ENCODE measurements around the gene KCNA1.

Gene KCNA1

DNA sequence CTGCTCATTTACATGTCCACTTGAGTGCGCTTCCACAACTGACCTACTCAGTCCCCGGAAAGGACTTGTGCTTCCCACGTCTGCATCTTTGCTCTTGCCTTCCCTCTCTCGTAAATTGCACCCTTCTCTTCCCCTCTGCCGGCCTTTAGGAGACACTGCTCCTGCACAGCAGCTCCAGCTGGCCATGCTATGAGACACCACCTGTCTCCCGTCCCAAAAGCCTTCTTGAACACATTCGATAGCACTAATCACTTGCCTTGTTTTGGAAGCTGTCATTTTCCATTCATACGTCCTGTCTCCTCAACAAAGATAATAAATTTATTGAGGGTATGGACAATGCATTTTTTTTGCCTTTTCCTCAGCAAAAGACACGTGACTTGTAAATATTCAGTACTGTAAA lies 15.7 kb upstream of the KCNA1 start:
- Histone ChIP-seq H3K9me3 (ENCODE audit: control insufficient read depth, insufficient read depth, low read length) (no peaks in the 10 kb centered on the region), H3K4me1 (ENCODE audit: insufficient read depth, low read length) (no peaks in the 10 kb centered on the region), H3K9ac (ENCODE audit: low read depth, low read length) (no peak overlapping the region), H3K36me3 (ENCODE audit: insufficient read depth, low read length) (no peaks in the 10 kb centered on the region)

- no peaks in the 10 kb centered on the region for H3K36me3 ChIP-seq (ENCODE audit: insufficient read depth, low read length)
- no peak overlapping the region for H3K9ac ChIP-seq (ENCODE audit: low read depth, low read length)
- no peaks in the 10 kb centered on the region for H3K4me1 ChIP-seq (ENCODE audit: insufficient read depth, low read length)
- H3K9me3 ChIP-seq (ENCODE audit: control insufficient read depth, insufficient read depth, low read length), result no peaks in the 10 kb centered on the region
These were observed 10.3 kb upstream of the KCNA1 start for GRCh38 chr12:4899364-4899763.

- Histone ChIP-seq H3K36me3 (ENCODE audit: insufficient read depth, low read length) (no peaks in the 10 kb centered on the region), H3K9ac (ENCODE audit: low read depth, low read length) (no peak overlapping the region), H3K9me3 (ENCODE audit: control insufficient read depth, insufficient read depth, low read length) (no peaks in the 10 kb centered on the region), H3K4me1 (ENCODE audit: insufficient read depth, low read length) (no peaks in the 10 kb centered on the region)
These were observed 9.4 kb upstream of the KCNA1 start for GRCh38 chr12:4900327-4900726.

DNA sequence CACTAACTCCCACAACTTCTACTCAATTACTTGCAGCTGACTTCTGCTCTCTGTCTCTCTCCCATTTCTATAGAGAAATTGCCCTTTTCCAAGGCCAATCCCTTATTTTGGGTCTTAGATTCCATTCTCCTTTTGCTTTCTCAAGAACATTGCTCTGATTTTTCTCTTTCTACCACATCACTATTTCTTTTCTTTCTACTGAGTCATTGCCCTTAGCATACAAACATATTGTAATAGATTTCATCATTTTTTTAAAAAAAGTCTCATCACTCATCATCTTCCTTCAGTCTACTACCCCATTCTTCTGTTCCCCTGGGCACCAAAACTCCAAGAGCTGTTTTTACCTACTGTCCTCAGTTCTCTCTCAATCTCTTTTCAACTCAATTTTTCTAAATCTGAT lies 4.4 kb upstream of the KCNA1 start:
- no peaks in the 10 kb centered on the region for H3K4me1 ChIP-seq (ENCODE audit: insufficient read depth, low read length)
- H3K9ac ChIP-seq (ENCODE audit: low read depth, low read length), result no peak overlapping the region
- H3K36me3 ChIP-seq (ENCODE audit: insufficient read depth, low read length), result no peaks in the 10 kb centered on the region
- no peaks in the 10 kb centered on the region for H3K9me3 ChIP-seq (ENCODE audit: control insufficient read depth, insufficient read depth, low read length)

- Histone ChIP-seq H3K4me1 (ENCODE audit: insufficient read depth, low read length) (peaks cover 10% of the 10 kb centered on the region), H3K36me3 (ENCODE audit: insufficient read depth, low read length) (no peaks in the 10 kb centered on the region), H3K9me3 (ENCODE audit: control insufficient read depth, insufficient read depth, low read length) (peaks cover 4% of the 10 kb centered on the region; the same call in 1 of the 2 replicates), H3K9ac (ENCODE audit: low read depth, low read length) (peak overlapping the region; percentile 70; the same call in 1 of the 2 replicates)
These were observed 858 bp upstream of the KCNA1 start for GRCh38 chr12:4908684-4909409.

DNA sequence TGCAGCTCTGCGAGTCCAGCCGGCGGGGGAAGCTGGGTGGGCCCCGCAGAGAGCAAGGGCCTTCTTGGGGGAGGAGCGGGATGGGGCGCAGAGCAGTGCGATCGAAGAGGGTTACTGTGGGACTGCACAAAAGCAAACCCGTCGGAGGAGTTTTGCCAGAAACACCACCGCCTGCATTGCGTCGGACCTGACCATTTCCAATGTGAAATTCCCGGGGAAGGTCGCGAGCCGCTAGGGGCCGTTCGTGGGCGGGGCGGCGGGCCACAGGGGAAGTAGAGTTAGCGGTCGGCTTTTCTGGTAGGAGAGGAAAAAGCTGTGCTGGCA lies 333 bp upstream of the KCNA1 start:
- peak overlapping the region; percentile 70; the same call in 1 of the 2 replicates for H3K9ac ChIP-seq (ENCODE audit: low read depth, low read length)
- H3K9me3 ChIP-seq (ENCODE audit: control insufficient read depth, insufficient read depth, low read length), result peaks cover 4% of the 10 kb centered on the region; the same call in 1 of the 2 replicates
- no peaks in the 10 kb centered on the region for H3K36me3 ChIP-seq (ENCODE audit: insufficient read depth, low read length)
- peaks cover 14% of the 10 kb centered on the region for H3K4me1 ChIP-seq (ENCODE audit: insufficient read depth, low read length)

- H3K4me1 ChIP-seq (ENCODE audit: insufficient read depth, low read length), result peaks cover 15% of the 10 kb centered on the region
- peak overlapping the region; percentile 70; the same call in 1 of the 2 replicates for H3K9ac ChIP-seq (ENCODE audit: low read depth, low read length)
- H3K9me3 ChIP-seq (ENCODE audit: control insufficient read depth, insufficient read depth, low read length), result peaks cover 4% of the 10 kb centered on the region; the same call in 1 of the 2 replicates
- H3K36me3 ChIP-seq (ENCODE audit: insufficient read depth, low read length), result no peaks in the 10 kb centered on the region
These were observed 1.0 kb downstream of the KCNA1 start for GRCh38 chr12:4910502-4911315.

GRCh38 chr12:4911316-4911994 lies 1.8 kb downstream of the KCNA1 start:
- Histone ChIP-seq H3K9me3 (ENCODE audit: control insufficient read depth, insufficient read depth, low read length) (peaks cover 4% of the 10 kb centered on the region; the same call in 1 of the 2 replicates), H3K9ac (ENCODE audit: low read depth, low read length) (no peak overlapping the region; the same call in 1 of the 2 replicates), H3K4me1 (ENCODE audit: insufficient read depth, low read length) (peaks cover 15% of the 10 kb centered on the region), H3K36me3 (ENCODE audit: insufficient read depth, low read length) (no peaks in the 10 kb centered on the region)

GRCh38 chr12:4914720-4915119 lies 5.0 kb downstream of the KCNA1 start:
- Histone ChIP-seq H3K9ac (ENCODE audit: low read depth, low read length) (no peak overlapping the region), H3K4me1 (ENCODE audit: insufficient read depth, low read length) (peaks cover 15% of the 10 kb centered on the region)

DNA sequence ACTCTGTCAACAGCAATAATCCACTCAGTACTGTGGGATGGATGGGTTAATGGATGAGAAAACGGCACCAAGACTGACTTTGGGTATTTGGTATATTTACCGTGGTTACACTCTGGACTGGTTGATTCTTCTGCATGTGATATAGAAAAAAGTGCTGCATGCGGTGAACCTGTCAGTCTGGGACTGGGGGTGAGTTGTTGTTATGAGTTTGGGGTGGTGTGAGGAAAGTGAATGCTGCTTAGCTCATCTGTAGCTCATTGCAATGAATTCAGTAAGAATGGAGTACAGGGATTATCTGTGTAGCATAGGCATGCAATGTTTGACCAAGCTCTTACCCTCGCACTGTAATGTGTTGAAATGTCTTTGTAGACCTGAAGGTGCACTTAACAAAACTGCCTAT lies 6.0 kb downstream of the KCNA1 start:
- no peaks in the 10 kb centered on the region for H3K36me3 ChIP-seq (ENCODE audit: insufficient read depth, low read length)
- peaks cover 15% of the 10 kb centered on the region for H3K4me1 ChIP-seq (ENCODE audit: insufficient read depth, low read length)
- peaks cover 4% of the 10 kb centered on the region; the same call in 1 of the 2 replicates for H3K9me3 ChIP-seq (ENCODE audit: control insufficient read depth, insufficient read depth, low read length)
- no peak overlapping the region for H3K9ac ChIP-seq (ENCODE audit: low read depth, low read length)

More at GRCh38 chr12:4914720-4915119, 5.0 kb downstream of the KCNA1 start:
- Histone ChIP-seq H3K9me3 (ENCODE audit: control insufficient read depth, insufficient read depth, low read length) (peaks cover 4% of the 10 kb centered on the region; the same call in 1 of the 2 replicates), H3K36me3 (ENCODE audit: insufficient read depth, low read length) (no peaks in the 10 kb centered on the region)

GRCh38 chr12:4918950-4919660 lies 9.4 kb downstream of the KCNA1 start:
- Histone ChIP-seq H3K4me1 (ENCODE audit: insufficient read depth, low read length) (0 out of 2 replicates have a peak, but pooled peaks cover 4% of the 10 kb centered on the region), H3K9me3 (ENCODE audit: control insufficient read depth, insufficient read depth, low read length) (no peaks in the 10 kb centered on the region), H3K36me3 (ENCODE audit: insufficient read depth, low read length) (no peaks in the 10 kb centered on the region), H3K9ac (ENCODE audit: low read depth, low read length) (no peak overlapping the region)

GRCh38 chr12:4932576-4932975 lies 22.9 kb downstream of the KCNA1 start:
- no peak overlapping the region for H3K9ac ChIP-seq (ENCODE audit: low read depth, low read length)
- H3K9me3 ChIP-seq (ENCODE audit: control insufficient read depth, insufficient read depth, low read length), result no peaks in the 10 kb centered on the region
- H3K4me1 ChIP-seq (ENCODE audit: insufficient read depth, low read length), result no peaks in the 10 kb centered on the region
- no peaks in the 10 kb centered on the region for H3K36me3 ChIP-seq (ENCODE audit: insufficient read depth, low read length)

DNA sequence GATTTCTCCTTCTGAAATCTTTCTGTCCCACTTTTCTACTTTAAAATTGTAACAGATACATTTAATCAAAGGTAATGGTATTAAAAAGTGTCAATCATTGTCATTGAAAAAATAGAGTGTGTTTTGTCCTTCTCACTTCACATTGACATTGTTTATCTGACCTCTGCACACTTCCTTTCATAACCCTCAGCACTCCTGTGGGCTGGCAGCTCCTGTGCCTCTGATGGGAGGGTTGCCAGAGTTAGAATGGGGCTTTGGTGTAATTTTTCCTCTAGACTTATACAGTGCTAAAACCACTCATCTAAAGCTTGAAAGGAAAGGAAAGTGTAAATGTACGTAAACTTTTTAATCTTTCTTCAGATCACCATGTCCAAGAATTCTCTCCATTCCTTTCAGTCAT lies 23.7 kb downstream of the KCNA1 start:
- Histone ChIP-seq H3K36me3 (ENCODE audit: insufficient read depth, low read length) (no peaks in the 10 kb centered on the region), H3K4me1 (ENCODE audit: insufficient read depth, low read length) (no peaks in the 10 kb centered on the region), H3K9ac (ENCODE audit: low read depth, low read length) (no peak overlapping the region)

More for the DNA sequence above, 23.7 kb downstream of the KCNA1 start:
- no peaks in the 10 kb centered on the region for H3K9me3 ChIP-seq (ENCODE audit: control insufficient read depth, insufficient read depth, low read length)
